OCI-LY7 (cell line): ENCODE results near the gene RGS17.
"Not testable (repeated sequence)": the region's sequence is repeated elsewhere in the genome, so short reads cannot be mapped to it uniquely, and the experiment has no call there.

Experiments
- CTCF ChIP-seq: fragments of 200-600 bp; sonication (generic); conservative IDR thresholded peaks from 2 replicates; pipeline ENCODE4 v1.5.1; 2014; ENCODE audit warnings: mild to moderate bottlenecking, antibody characterized with exemption, low read length, moderate library complexity, mixed read lengths
- EZH2phosphoT487 ChIP-seq: fragments of 200-600 bp; sonication (generic); IDR thresholded peaks from 2 replicates; pipeline ENCODE4 v1.6.1; 2018; ENCODE audit warnings: low read depth, borderline replicate concordance, mild to moderate bottlenecking, mixed run types, antibody characterized with exemption, low read length, moderate library complexity, mixed read lengths

GRCh38 chr6:153133667-153134066 lies 2.6 kb upstream of the RGS17 start:
- TF ChIP-seq CTCF, EZH2phosphoT487: not testable (repeated sequence)
